OCI-LY1 (cell line): ENCODE results near the gene KNCN.

Experiments
- EZH2 ChIP-seq: fragments of 200-600 bp; sonication (generic), shearing (Covaris generic); IDR thresholded peaks from 2 replicates; pipeline ENCODE4 v1.8.0; 2017; ENCODE audit warnings: borderline replicate concordance, mixed run types, mild to moderate bottlenecking, antibody characterized with exemption, low read length, moderate library complexity, mixed read lengths
- TF ChIP-seq, protein P1 (sequence below): fragments of 200-600 bp; sonication (generic), shearing (Covaris generic); IDR thresholded peaks from 2 replicates; pipeline ENCODE4 v1.5.1; 2017; ENCODE audit warnings: mild to moderate bottlenecking, antibody characterized with exemption, low read length, moderate library complexity, mixed read lengths

DNA sequence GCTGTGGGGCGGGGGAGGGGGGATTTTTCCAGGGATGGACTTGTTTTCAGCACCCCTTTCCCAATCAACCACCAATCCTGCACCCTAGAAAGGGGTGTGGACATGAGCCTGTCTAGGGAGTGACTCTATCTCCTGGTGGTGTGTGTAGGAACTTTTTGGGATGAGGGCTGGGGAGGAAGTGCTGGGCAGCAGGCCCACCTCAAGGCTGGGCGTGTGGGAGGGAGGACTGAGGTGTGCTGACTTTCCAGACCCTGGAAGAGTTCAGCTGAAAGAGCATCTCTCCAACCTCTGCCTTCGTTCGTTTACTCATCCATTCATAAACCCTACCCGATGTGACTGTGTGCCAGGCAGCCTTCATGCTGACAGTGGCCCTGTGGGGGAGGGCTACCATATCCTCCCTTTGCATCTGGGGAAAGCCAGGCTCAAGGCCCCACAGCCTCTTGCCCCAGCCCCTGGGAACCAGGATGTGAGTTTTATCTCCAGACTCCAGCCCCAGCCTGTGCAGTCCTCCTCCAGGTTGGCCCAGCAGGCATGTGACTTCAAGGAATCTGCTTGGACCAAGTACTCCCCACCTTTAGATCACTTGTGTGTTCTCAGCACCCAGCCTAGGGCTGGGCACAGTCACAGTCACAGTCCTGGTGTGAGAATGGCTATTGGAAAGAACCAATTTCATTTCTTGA is 6.7 kb downstream of the KNCN start:
- TF ChIP-seq, protein P1, sequence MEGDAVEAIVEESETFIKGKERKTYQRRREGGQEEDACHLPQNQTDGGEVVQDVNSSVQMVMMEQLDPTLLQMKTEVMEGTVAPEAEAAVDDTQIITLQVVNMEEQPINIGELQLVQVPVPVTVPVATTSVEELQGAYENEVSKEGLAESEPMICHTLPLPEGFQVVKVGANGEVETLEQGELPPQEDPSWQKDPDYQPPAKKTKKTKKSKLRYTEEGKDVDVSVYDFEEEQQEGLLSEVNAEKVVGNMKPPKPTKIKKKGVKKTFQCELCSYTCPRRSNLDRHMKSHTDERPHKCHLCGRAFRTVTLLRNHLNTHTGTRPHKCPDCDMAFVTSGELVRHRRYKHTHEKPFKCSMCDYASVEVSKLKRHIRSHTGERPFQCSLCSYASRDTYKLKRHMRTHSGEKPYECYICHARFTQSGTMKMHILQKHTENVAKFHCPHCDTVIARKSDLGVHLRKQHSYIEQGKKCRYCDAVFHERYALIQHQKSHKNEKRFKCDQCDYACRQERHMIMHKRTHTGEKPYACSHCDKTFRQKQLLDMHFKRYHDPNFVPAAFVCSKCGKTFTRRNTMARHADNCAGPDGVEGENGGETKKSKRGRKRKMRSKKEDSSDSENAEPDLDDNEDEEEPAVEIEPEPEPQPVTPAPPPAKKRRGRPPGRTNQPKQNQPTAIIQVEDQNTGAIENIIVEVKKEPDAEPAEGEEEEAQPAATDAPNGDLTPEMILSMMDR: no peak
- TF ChIP-seq EZH2: no peak
